ENCODE data around the gene ISLR.

GRCh38 chr15:74138642-74139041, 34.9 kb upstream of the ISLR start:
- TF ChIP-seq ZBTB1 (tag by site-specific recombination; IDR thresholded peaks at IDR 0.05) (no peak), ZFP41 (tag by site-specific recombination; IDR thresholded peaks at IDR 0.05; ENCODE audit: borderline replicate concordance) (no peak), ZNF121 (tag by site-specific recombination; IDR thresholded peaks at IDR 0.05) (no peak), ZNF146 (tag by site-specific recombination; IDR thresholded peaks at IDR 0.05) (no peak), ZNF558 (tag by site-specific recombination; IDR thresholded peaks at IDR 0.05) (no peak), ZNF23 (tag by site-specific recombination; IDR thresholded peaks at IDR 0.05; ENCODE audit: borderline replicate concordance) (no peak)
- TF ChIP-seq, protein P1, sequence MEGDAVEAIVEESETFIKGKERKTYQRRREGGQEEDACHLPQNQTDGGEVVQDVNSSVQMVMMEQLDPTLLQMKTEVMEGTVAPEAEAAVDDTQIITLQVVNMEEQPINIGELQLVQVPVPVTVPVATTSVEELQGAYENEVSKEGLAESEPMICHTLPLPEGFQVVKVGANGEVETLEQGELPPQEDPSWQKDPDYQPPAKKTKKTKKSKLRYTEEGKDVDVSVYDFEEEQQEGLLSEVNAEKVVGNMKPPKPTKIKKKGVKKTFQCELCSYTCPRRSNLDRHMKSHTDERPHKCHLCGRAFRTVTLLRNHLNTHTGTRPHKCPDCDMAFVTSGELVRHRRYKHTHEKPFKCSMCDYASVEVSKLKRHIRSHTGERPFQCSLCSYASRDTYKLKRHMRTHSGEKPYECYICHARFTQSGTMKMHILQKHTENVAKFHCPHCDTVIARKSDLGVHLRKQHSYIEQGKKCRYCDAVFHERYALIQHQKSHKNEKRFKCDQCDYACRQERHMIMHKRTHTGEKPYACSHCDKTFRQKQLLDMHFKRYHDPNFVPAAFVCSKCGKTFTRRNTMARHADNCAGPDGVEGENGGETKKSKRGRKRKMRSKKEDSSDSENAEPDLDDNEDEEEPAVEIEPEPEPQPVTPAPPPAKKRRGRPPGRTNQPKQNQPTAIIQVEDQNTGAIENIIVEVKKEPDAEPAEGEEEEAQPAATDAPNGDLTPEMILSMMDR (tag by site-specific recombination; IDR thresholded peaks at IDR 0.05), result no peak

All from HEK293 (cell line).